ENCODE results near the gene PINLYP.
A peak's percentile ranks its signal among the peaks of the same experiment; 100 is the strongest.

Gene PINLYP

DNA sequence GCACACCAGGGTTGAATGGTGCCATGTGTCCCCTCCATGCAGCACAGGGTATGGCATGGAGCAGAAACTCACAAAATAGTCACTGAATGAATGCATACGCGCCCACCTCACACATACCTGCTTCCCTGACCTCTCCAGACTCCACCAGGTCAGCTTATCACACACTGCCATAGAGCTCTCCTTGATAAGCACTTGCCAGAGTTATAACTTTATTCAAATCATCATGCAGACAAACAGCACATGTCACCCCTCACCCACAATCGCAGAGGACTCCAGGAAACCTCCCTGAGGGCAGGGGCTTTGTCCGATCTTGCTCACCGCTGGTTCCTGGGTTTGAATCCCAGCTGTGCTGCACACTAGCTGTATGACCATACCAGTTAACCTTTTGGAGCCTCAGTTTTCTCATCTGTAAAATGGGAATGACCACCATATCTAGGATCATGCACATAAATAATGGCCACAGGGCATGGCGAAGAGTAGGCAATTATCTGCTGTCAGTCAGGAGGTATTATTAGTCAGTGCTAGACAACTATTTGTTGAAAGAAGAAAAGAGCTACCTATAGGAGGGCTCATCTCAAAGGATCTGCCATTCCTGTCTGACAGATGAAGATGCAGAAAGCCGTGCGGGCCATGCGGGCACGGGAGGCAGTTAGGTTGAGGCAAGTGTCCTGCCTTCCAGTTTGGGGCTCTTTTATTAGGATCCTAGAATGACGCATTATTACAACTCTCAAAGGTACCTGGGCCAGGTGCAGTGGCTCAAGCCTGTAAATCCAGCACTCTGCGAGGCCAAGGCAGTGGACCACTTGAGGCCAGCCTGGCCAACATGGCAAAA is 14.2 kb upstream of the PINLYP start:
- no peak for TF ChIP-seq ZNF274 (IDR thresholded peaks at IDR 0.05; ENCODE audit: low read depth, low read length)
- no peak overlapping the region for H3K4me3 ChIP-seq (ENCODE audit: low read length)

- peak overlapping the region; percentile 19; the same call in 1 of the 2 replicates for H3K4me3 ChIP-seq (ENCODE audit: low read length)
- TF ChIP-seq ZNF274 (IDR thresholded peaks at IDR 0.05; ENCODE audit: low read depth, low read length): no peak
Observed at GRCh38 chr19:43562226-43562697, 13.3 kb upstream of the PINLYP start.

- TF ChIP-seq ZNF274 (IDR thresholded peaks at IDR 0.05; ENCODE audit: low read depth, low read length): no peak
- no peak overlapping the region; the same call in 1 of the 2 replicates for H3K4me3 ChIP-seq (ENCODE audit: low read length)
Observed at GRCh38 chr19:43562698-43563241, 12.8 kb upstream of the PINLYP start.

GRCh38 chr19:43563816-43564457 is 11.7 kb upstream of the PINLYP start:
- TF ChIP-seq ZNF274 (IDR thresholded peaks at IDR 0.05; ENCODE audit: low read depth, low read length): no peak

GRCh38 chr19:43564800-43565199 is 10.8 kb upstream of the PINLYP start:
- H3K4me3 ChIP-seq (ENCODE audit: low read length): no peak overlapping the region
- TF ChIP-seq ZNF274 (IDR thresholded peaks at IDR 0.05; ENCODE audit: low read depth, low read length): no peak

More at GRCh38 chr19:43563816-43564457, 11.7 kb upstream of the PINLYP start:
- no peak overlapping the region for H3K4me3 ChIP-seq (ENCODE audit: low read length)

DNA sequence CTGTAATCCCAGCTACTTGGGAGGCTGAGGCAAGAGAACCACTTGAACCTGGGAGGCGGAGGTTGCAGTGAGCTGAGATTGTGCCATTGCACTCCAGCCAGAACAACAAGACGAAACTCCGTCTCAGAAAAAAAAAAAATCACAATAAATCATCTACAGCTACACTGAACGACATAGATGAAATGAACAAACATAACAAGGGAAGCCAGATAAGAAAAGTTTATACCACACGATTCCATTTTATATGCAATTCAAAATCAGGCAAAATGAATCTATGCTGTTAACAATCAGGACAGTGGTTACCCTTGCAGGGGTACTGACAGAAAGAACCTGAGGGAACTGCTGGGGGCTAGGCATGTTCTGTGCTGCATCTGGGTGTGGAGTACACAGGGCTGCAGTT is 5.9 kb upstream of the PINLYP start:
- TF ChIP-seq ZNF274 (IDR thresholded peaks at IDR 0.05; ENCODE audit: low read depth, low read length): no peak
- no peak overlapping the region for H3K4me3 ChIP-seq (ENCODE audit: low read length)

DNA sequence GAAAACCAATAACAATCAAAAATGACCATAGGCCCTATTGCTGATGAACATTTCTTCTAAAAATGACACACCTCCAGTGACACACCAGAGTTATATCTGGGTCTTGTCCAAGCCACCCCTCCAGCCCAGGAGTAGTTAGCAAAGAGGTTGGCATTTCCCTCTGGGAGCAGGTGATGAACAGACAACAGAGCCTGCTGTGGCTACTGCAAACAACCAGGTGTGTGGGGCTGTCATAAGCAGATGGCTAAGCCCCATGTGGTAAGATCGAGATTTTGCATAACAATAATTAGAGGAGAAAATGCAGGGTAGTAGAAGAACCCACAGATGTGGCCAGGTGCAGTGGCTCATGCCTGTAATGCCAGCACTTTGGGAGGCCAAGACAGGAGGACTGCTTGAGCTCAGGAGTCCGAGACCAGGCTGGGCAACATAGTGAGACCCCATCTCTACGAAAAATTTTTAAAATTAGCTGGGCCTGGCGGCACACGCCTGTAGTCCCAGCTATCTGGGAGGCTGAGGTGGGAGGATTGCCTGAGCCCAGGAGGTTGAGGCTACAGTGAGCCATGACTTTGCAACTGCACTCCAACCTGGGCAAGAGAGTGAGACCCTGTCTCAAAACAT is 5.3 kb upstream of the PINLYP start:
- no peak overlapping the region for H3K4me3 ChIP-seq (ENCODE audit: low read length)
- no peak for TF ChIP-seq ZNF274 (IDR thresholded peaks at IDR 0.05; ENCODE audit: low read depth, low read length)

DNA sequence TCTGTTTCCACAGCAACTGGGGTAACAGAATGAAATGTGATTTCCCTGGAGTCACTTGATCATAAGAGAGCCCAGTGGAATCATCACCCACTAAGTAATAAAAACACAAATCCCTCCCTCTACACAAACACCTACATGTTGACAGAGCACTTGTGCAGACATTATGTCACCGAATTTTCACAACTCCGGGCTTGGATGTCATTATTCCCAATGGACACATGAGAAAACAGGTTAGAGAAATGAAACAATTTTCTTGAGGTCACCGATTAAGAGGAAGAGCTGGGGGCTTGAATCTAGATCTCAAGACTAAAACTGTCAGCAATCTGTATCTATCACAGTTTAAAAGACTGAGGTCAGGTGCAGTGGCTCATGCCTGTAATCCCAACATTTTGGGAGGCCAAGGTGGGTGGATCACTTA is 3.4 kb upstream of the PINLYP start:
- no peak for TF ChIP-seq ZNF274 (IDR thresholded peaks at IDR 0.05; ENCODE audit: low read depth, low read length)
- H3K4me3 ChIP-seq (ENCODE audit: low read length): no peak overlapping the region

DNA sequence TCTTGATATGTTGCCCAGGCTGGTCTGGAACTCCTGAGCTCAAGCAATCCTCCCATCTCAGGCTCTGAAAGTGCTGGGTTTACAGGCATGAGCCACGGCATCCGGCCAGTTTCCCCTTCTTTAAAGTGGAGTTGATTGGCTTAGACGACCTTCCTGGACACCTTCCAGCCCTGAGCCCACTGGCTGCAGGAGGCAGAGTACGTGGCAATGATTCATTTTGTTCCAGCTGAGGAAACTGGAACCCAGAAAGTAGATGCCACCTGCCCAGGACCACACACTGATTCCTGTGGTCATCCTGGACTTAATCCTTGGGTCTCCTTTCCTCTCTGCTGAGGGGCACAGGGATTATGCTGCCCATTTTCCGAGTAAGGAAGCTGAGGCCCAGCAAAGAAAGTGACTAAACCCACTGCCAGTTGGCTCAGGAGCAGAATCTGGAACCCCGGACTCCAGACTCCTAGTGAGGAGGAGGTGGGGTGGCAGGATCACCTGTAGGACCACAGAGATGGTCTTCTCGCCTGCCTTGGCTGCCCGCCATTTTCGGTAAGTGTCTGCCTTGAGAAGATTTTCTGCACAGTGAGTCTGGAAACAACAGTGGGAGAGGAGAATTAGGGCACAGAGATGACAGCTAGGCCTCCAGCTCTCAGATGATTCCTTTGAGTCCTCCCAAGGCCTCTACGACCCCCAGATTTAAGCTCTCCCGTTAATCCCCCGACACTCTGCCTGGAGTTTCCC is 1.0 kb upstream of the PINLYP start:
- no peak for TF ChIP-seq ZNF274 (IDR thresholded peaks at IDR 0.05; ENCODE audit: low read depth, low read length)
- peak overlapping the region; percentile 96 for H3K4me3 ChIP-seq (ENCODE audit: low read length)

- H3K4me3 ChIP-seq (ENCODE audit: low read length): peak overlapping the region; percentile 48
- TF ChIP-seq ZNF274 (IDR thresholded peaks at IDR 0.05; ENCODE audit: low read depth, low read length): no peak
Observed at GRCh38 chr19:43575955-43576878, 616 bp downstream of the PINLYP start.

- H3K4me3 ChIP-seq (ENCODE audit: low read length): no peak overlapping the region
- TF ChIP-seq ZNF274 (IDR thresholded peaks at IDR 0.05; ENCODE audit: low read depth, low read length): no peak
Observed at GRCh38 chr19:43578787-43579186, 3.2 kb downstream of the PINLYP start.

- peak overlapping the region; percentile 78; the same call in 1 of the 2 replicates for H3K4me3 ChIP-seq (ENCODE audit: low read length)
- no peak for TF ChIP-seq ZNF274 (IDR thresholded peaks at IDR 0.05; ENCODE audit: low read depth, low read length)
Observed at GRCh38 chr19:43581467-43581866, 5.9 kb downstream of the PINLYP start.

GRCh38 chr19:43582495-43582894 is 6.9 kb downstream of the PINLYP start:
- peak overlapping the region; percentile 78; the same call in 1 of the 2 replicates for H3K4me3 ChIP-seq (ENCODE audit: low read length)
- TF ChIP-seq ZNF274 (IDR thresholded peaks at IDR 0.05; ENCODE audit: low read depth, low read length): no peak
